Inflammatory macrophage treated with lipopolysaccharide for 1 hour (primary cell): ENCODE results near the gene PTPMT1.
A peak's percentile ranks its signal among the peaks of the same experiment; 100 is the strongest.
"Not testable (repeated sequence)": the region's sequence is repeated elsewhere in the genome, so short reads cannot be mapped to it uniquely, and the experiment has no call there.

Experiments used
- DNase-seq, 2 donors: peaks; one replicate each; pipeline ENCODE4 v3.0.0-alpha.2; 2020 to 2022

The PTPMT1 gene

GRCh38 chr11:47550288-47551047 is 14.9 kb upstream of the PTPMT1 start:
- peak; percentile 67 to 71 for DNase-seq

GRCh38 chr11:47551086-47551485 is 14.3 kb upstream of the PTPMT1 start:
- peak; percentile 44 to 56 for DNase-seq

GRCh38 chr11:47552056-47552565 is 13.3 kb upstream of the PTPMT1 start:
- DNase-seq, result peak; percentile 54 to 58

- DNase-seq, result peak; percentile 88 to 94
Observed at GRCh38 chr11:47552566-47553405, 12.6 kb upstream of the PTPMT1 start, which contains the start of gene CELF1. Gene CELF1, minus strand, starts transcription at chr11:47553132. Its CDS starts 53,609 bp downstream, at chr11:47499523.

GRCh38 chr11:47553406-47553743 is 12.0 kb upstream of the PTPMT1 start:
- no peak for DNase-seq

GRCh38 chr11:47557004-47557403 is 8.4 kb upstream of the PTPMT1 start:
- DNase-seq, result not testable (repeated sequence)

- DNase-seq, result no peak
Observed at GRCh38 chr11:47558695-47559094, 6.7 kb upstream of the PTPMT1 start.

GRCh38 chr11:47560426-47560825 is 5.0 kb upstream of the PTPMT1 start:
- DNase-seq, result no peak

GRCh38 chr11:47562393-47562792 is 3.0 kb upstream of the PTPMT1 start:
- DNase-seq, result not testable (repeated sequence)

GRCh38 chr11:47564366-47564765 is 1.0 kb upstream of the PTPMT1 start:
- not testable (repeated sequence) for DNase-seq

- DNase-seq, result no peak
Observed at GRCh38 chr11:47564933-47565339, 463 bp upstream of the PTPMT1 start.

- peak; percentile 34 to 39 for DNase-seq
Observed at GRCh38 chr11:47566149-47566698, 825 bp downstream of the PTPMT1 start.

- no peak for DNase-seq
Observed at GRCh38 chr11:47569646-47570045, 4.2 kb downstream of the PTPMT1 start.

- peak; percentile 78 to 93 for DNase-seq
Observed at GRCh38 chr11:47570651-47571356, 5.4 kb downstream of the PTPMT1 start.

GRCh38 chr11:47571357-47571729 is 5.9 kb downstream of the PTPMT1 start:
- no peak for DNase-seq

GRCh38 chr11:47571895-47572294 is 6.5 kb downstream of the PTPMT1 start:
- DNase-seq, result no peak

GRCh38 chr11:47572715-47573255 is 7.4 kb downstream of the PTPMT1 start:
- DNase-seq, result no peak

- no peak for DNase-seq
Observed at GRCh38 chr11:47573321-47573720, 7.9 kb downstream of the PTPMT1 start.

GRCh38 chr11:47577460-47578041 is 12.2 kb downstream of the PTPMT1 start:
- DNase-seq, result no peak

- DNase-seq, result peak; percentile 72 to 97
Observed at GRCh38 chr11:47578524-47579494, 13.4 kb downstream of the PTPMT1 start, which contains the start of the genes KBTBD4 and NDUFS3. Gene KBTBD4, minus strand, starts transcription at chr11:47578970. Its CDS starts 19 bp downstream, at chr11:47578951. Gene NDUFS3, plus strand, starts transcription at chr11:47579074. Its CDS starts 18 bp downstream, at chr11:47579092.

GRCh38 chr11:47583844-47584243 is 18.4 kb downstream of the PTPMT1 start:
- no peak for DNase-seq
